Non-pigmented ciliary epithelial cell (primary cell): ENCODE data around the gene PLAC8.
"Not testable (repeated sequence)": the region's sequence is repeated elsewhere in the genome, so short reads cannot be mapped to it uniquely, and the experiment has no call there.

Experiments used
- DNase-seq: peaks from one replicate; pipeline ENCODE4 v3.0.0-alpha.2; 2010; ENCODE audit warnings: low read depth

PLAC8 gene

GRCh38 chr4:83112231-83112630, 2.3 kb downstream of the PLAC8 start:
- DNase-seq, result no peak

GRCh38 chr4:83111751-83112141, 2.8 kb downstream of the PLAC8 start:
- not testable (repeated sequence) for DNase-seq

DNA sequence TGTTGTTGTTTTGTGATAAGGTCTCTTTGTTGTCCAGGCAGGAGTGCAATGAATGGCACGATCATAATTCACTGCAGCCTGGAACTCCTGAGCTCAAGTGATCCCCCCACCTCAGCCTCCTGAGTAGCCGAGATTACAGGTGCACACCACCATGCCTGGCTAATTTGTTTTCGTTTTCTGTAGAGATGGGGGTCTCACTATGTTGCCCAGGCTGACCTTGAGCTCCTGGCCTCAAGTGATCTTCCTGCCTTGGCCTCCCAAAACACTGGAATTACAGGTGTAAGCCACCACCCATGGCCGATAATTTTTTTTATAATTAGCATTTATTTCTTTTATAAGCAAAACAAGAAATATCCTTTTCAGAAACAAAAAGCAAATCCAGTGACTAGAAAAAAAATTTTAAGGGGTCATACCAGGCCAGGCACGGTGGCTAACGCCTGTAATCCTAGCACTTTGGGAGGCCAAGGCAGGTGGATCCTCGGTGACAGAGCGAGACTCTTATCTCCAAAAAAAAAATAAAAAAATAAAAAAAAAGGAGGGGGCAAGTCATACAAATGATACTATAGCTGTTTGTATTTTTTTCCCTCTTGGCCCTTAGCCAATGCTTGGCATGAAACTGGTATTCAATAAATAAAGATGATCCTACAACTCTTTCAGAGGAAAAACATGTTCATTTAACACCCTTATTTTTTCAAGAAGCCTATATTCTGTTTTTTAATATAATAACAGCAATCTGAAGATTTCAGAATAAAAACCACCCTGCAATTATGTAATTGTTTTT, 3.4 kb downstream of the PLAC8 start:
- no peak for DNase-seq

DNA sequence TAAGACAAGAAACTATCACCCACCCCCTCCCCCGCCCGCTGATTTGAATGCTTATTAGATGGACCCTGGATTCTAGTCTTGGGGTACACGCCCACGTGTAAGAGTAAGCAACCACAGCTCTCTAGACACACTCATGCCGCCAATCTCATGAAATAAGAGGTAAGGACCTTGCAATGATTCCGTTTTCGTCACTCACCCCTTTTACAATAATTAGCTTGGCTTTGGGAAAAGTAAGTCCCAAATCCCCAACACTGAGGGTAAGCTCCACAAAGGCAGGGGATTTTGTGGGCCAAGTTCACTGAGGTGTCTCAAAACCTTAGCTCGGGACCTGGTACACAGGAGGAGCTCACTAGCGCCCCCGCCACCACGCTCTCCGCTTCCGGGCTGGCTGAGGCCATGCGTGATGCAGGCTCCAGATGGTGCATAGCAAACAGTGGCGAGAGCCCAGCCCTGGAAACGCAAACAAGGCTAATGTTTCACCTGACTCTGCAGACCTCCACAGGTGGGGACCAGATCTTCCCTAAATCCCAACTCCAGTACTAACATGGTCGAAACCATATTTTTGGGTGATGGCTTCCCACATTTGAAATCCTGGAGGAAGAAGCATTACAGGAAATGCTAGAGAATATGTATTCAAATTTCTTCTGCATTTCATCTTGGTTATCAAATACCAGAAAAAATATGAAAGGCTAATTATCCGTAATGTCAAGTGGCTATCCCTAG, 4.1 kb downstream of the PLAC8 start:
- DNase-seq, result peak; percentile 37

GRCh38 chr4:83109480-83110222, 4.9 kb downstream of the PLAC8 start:
- DNase-seq, result no peak

GRCh38 chr4:83108101-83108861, 6.2 kb downstream of the PLAC8 start:
- DNase-seq, result no peak

DNA sequence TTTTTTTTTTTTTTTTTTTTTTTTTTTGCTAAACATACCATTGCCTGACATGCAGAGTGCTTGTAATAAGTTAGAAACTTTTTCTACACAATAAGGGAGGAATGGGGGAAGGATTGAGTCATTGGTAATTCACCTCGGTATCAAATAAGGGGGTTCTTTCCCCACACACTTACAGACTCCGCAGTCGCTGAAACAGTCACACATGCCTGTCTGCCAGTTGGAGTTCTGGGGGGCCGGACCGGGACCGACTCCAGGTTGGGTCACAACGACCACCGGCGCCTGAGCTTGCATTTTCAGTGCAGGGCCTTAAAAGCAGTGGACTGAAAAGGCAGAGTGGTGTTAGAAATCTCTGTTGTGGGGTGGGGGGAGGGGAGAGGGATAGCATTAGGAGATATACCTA, 6.9 kb downstream of the PLAC8 start:
- no peak for DNase-seq

GRCh38 chr4:83104991-83105390, 9.5 kb downstream of the PLAC8 start:
- DNase-seq, result no peak

- DNase-seq, result no peak
Measured at GRCh38 chr4:83096397-83096796, 18.1 kb downstream of the PLAC8 start.

DNA sequence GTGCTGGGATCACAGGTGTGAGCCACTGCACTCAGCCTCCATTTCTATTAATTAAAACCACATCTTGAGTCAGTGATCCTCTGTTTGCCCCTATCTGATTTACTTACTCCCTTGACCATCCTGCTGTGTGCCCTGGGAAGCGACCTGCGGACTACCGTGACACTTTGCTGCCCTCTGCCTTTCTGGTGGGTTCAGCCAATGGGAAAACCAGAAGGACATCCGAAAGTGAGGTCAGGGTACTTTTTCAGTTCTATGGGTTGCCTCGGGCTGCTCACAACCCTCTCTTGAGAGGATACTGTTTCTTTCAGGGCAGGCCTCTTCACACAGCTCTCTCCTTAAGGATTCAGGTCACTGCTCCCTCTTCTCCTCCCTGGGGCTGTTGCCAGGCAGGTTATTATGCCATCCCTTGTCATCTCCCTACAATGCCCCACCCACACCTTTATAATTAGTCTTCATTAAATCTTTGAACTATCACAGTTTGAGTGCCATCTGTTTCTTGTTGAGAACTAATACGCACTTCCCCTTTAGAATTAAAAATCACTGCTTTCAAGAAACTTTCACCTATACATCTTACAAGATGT, 21.4 kb downstream of the PLAC8 start:
- DNase-seq, result no peak

- no peak for DNase-seq
Measured at GRCh38 chr4:83089410-83090157, 24.9 kb downstream of the PLAC8 start.

GRCh38 chr4:83084956-83085355, 29.6 kb downstream of the PLAC8 start:
- not testable (repeated sequence) for DNase-seq

DNA sequence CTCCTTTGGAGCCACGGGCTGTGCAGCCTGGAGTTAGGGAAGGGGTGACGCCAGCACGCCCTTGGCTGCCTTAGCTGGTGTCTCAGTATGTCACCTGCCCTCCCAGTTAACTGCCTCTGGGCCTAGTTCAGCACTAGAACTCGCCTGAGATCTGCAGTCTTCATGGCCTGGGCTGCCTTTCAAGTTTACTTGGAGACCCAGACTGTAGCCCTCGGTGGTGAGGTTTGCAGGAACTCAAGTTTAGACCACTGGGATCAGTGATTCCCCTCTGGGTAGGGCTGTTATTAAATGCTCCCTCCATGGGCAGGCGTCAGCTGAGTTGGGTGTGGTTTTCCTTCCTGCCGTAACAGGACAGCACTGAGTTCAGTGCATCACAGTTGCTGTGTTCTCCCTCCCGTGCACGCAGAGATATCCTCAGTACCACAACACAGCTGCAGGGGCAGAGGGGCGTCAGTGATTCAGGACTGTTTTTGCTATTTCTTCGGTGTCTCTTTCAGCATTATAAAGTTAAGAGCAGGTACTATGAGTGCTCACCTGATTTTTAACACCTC, 30.5 kb downstream of the PLAC8 start:
- DNase-seq, result no peak

DNA sequence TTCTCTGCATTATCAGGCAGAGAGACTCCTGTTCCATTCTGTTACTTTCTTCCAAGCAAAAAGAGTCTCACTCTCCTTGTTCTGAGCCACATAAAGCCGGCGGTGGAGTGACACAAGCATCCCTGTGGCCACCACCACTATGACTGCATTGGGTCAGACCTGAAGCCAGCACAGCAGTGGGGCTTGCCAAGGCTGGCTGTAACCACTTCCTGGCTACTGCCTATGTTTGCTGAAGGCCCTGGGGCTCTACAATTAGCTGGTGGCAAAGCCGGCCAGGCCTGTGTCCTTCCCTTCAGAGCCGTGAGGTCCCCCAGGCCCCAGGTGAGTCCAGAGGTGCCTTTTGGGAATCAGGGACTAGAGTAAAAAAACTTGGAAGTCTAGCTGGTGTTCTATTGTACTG, 31.8 kb downstream of the PLAC8 start:
- DNase-seq, result no peak

GRCh38 chr4:83080561-83080960, 34.0 kb downstream of the PLAC8 start:
- no peak for DNase-seq

DNA sequence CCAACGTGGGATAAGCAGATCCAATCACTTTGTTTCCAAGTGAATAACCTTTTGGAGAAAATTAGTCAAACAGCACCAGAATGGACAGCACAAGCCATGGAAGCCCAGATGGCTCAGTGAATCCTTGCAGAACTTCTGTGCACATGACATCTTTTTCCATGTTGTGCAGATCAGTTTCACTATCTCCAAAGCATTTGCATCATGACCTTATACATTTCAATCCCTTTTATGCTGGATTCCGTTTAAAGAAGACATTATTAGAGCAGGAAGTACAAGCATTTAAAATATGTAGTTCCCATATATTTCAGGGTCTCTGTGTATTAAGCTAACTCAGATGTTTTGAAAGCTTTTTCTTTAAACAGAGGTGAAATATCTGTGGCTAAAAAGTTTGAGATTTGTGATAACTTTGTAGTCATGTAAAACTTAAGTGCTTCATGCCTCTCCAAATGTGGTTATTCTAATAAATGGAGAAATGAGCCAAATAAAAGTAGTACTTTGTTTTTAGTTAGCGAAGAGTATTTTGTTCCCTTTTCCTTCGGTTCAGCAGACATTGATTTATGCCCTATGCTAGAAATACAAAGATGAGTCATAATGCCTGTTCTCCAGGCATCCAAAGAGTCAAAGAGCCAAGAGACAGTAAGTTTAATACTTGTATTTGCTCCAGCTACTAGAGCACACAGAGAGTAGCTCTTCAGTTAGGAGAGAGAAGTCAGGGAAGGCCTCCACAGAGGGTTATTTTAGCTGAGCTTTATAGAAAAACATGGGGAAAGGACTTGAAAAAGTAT, 39.0 kb downstream of the PLAC8 start:
- DNase-seq, result peak; percentile 22

DNA sequence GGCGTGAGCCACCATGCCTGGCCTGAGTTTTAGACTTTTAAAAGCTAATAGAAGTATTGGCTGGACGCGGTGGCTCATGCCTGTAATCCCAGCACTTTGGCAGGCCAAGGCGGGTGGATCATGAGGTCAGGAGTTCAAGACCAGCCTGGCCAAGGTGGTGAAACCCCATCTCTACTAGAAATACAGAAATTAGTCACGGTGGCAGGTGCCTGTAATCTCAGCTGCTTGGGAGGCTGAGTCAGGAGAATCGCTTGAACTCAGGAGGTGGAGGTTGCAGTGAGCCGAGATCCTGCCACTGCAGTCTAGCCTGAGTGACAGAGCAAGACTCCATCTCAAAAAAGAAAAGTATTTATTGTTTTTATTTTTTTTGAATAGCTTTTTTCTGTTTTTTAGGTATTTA, 39.7 kb downstream of the PLAC8 start:
- DNase-seq, result not testable (repeated sequence)

DNA sequence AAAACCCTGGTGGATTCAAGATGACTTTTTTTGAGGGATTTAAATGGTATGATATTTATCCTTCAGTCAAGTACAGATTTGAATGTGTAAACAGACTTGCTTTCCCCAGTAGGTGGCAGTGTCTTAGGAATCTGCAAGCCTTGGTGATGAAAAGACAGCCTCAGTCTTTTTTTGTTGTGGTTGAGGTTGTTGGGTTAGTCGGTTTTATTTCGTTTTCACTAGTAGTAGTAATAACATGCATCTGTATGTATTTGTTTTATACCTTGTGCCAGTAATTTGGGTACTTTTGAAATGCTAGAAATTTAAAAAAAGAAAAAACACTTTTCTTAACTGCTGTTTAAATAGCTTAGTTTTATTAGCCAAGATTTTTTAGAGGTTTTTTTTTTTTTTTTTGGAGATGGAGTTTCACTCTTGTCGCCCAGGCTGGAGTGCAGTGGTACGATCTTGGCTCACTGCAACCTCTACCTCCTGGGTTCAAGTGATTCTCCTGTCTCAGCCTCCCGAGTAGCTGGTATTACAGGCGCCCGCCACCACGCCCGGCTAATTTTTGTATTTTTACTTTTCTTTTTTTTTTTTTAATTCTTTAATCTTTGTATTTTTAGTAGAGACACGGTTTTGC, 40.3 kb downstream of the PLAC8 start:
- DNase-seq, result peak; percentile 68

GRCh38 chr4:83071116-83071515, 43.4 kb downstream of the PLAC8 start:
- no peak for DNase-seq
